ENCODE measurements around the gene MTF1.
A peak's percentile ranks its signal among the peaks of the same experiment; 100 is the strongest.

The MTF1 gene

DNA sequence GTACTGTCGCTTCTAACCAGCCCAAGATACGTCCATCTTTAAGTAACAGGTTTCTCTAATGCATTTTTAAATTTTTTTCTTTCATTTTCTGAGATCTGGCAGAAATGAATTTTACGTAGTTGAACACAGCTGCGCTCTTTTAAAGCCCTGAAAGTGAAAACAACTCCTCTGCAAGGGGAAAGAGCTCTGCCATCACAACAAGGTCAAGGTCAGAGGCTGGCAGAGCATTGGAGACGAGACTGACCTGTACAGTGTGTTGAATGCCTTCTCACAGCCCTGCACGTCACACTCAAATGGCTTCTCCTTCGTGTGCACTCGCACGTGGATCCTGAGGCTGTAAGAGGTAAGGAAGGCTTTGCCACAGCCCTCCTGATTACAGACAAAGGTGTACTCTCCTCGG is 19.7 kb downstream of the MTF1 start:
- no peaks in the 10 kb centered on the region for H3K79me2 ChIP-seq (ENCODE audit: control insufficient read depth, insufficient read depth, low read length, poor library complexity)
- H2BK12ac ChIP-seq (ENCODE audit: low read length), result no peak overlapping the region
- peak overlapping the region; percentile 23 for H3K4me3 ChIP-seq (ENCODE audit: low read depth, low read length)
- H4K12ac ChIP-seq (ENCODE audit: low read depth, low read length), result no peak overlapping the region
- no peaks in the 10 kb centered on the region for H3K9me3 ChIP-seq (ENCODE audit: insufficient read depth, low read depth, low read length)
- H3K4ac ChIP-seq (ENCODE audit: low read depth, low read length), result no peak overlapping the region
- H3K27ac ChIP-seq (ENCODE audit: low read depth, low read length), result no peak overlapping the region
- no peak overlapping the region for H2AK5ac ChIP-seq (ENCODE audit: low read length)
- no peak overlapping the region for H3K23ac ChIP-seq (ENCODE audit: low read length)
- H2AFZ ChIP-seq (ENCODE audit: insufficient read depth, low read length, poor library complexity), result no peak overlapping the region
- WGBS (ENCODE audit: extremely low coverage, insufficient coverage, insufficient read length), result no CpG with 5 or more reads among the region's 10 CpGs
- no peak for DNase-seq
- no peaks in the 10 kb centered on the region for H3K79me1 ChIP-seq (ENCODE audit: low read length)
- H3K4me1 ChIP-seq (ENCODE audit: control insufficient read depth in 1 of 2, insufficient read depth in 2 of 2, low read length in 2 of 2), result no peaks in the 10 kb centered on the region
- no peak overlapping the region for H3K18ac ChIP-seq (ENCODE audit: low read length)
- no peak overlapping the region for H4K91ac ChIP-seq (ENCODE audit: low read depth, low read length)
- no peaks in the 10 kb centered on the region for H3K27me3 ChIP-seq (ENCODE audit: insufficient read depth, low read length)
- no peak overlapping the region for H3K14ac ChIP-seq (ENCODE audit: low read length)
- H4K8ac ChIP-seq (ENCODE audit: low read depth, low read length), result no peak overlapping the region
- H2BK120ac ChIP-seq (ENCODE audit: insufficient read depth, low read length, poor library complexity), result no peak overlapping the region
- peak overlapping the region; percentile 38 for H3K9ac ChIP-seq (ENCODE audit: low read length)
- H3K36me3 ChIP-seq (ENCODE audit: control insufficient read depth in 1 of 2, insufficient read depth in 2 of 2, low read length in 2 of 2), result peaks cover 13 to 29% of the 10 kb centered on the region in 2 experiments
- no peak overlapping the region for H3K4me2 ChIP-seq (ENCODE audit: low read length)
- H2BK5ac ChIP-seq (ENCODE audit: low read depth, low read length, poor library complexity), result no peak overlapping the region

DNA sequence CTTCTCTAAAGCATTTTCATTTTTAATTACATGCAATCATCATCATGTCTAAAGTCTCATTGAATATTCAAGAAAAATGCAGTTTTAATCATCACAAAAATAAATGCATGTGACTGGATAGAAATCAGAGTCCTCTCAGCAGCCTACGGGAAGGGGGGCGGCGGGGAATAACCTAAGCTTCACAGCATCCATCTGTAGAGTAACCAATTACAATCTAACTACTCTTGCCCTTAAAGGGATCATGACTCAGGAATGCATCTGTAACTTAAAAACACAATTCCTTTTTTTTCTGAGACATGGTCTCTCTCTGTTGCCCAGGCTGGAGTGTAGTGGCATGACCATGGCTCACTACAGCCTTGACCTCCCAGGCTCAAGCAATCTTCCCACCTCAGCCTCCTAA is 22.6 kb downstream of the MTF1 start:
- H3K27me3 ChIP-seq (ENCODE audit: insufficient read depth, low read length), result no peaks in the 10 kb centered on the region
- H3K79me1 ChIP-seq (ENCODE audit: low read length), result no peaks in the 10 kb centered on the region
- H3K4me2 ChIP-seq (ENCODE audit: low read length), result no peak overlapping the region
- no peaks in the 10 kb centered on the region for H3K79me2 ChIP-seq (ENCODE audit: control insufficient read depth, insufficient read depth, low read length, poor library complexity)
- H2BK12ac ChIP-seq (ENCODE audit: low read length), result no peak overlapping the region
- no CpG with 5 or more reads among the region's 3 CpGs for WGBS (ENCODE audit: extremely low coverage, insufficient coverage, insufficient read length)
- H3K4ac ChIP-seq (ENCODE audit: low read depth, low read length), result no peak overlapping the region
- no peak overlapping the region for H2BK120ac ChIP-seq (ENCODE audit: insufficient read depth, low read length, poor library complexity)
- H4K91ac ChIP-seq (ENCODE audit: low read depth, low read length), result no peak overlapping the region
- H2AK5ac ChIP-seq (ENCODE audit: low read length), result no peak overlapping the region
- no peaks in the 10 kb centered on the region for H3K9me3 ChIP-seq (ENCODE audit: insufficient read depth, low read depth, low read length)
- H3K4me3 ChIP-seq (ENCODE audit: low read depth, low read length), result no peak overlapping the region
- no peak overlapping the region for H4K8ac ChIP-seq (ENCODE audit: low read depth, low read length)
- H3K9ac ChIP-seq (ENCODE audit: low read length), result no peak overlapping the region
- no peak overlapping the region for H4K12ac ChIP-seq (ENCODE audit: low read depth, low read length)
- no peak for DNase-seq
- H3K27ac ChIP-seq (ENCODE audit: low read depth, low read length), result no peak overlapping the region
- H2AFZ ChIP-seq (ENCODE audit: insufficient read depth, low read length, poor library complexity), result no peak overlapping the region
- no peak overlapping the region for H3K14ac ChIP-seq (ENCODE audit: low read length)
- H3K4me1 ChIP-seq (ENCODE audit: control insufficient read depth in 1 of 2, insufficient read depth in 2 of 2, low read length in 2 of 2), result no peaks in the 10 kb centered on the region
- H3K23ac ChIP-seq (ENCODE audit: low read length), result no peak overlapping the region
- no peak overlapping the region for H3K18ac ChIP-seq (ENCODE audit: low read length)
- no peak overlapping the region for H2BK5ac ChIP-seq (ENCODE audit: low read depth, low read length, poor library complexity)
- H3K36me3 ChIP-seq (ENCODE audit: control insufficient read depth in 1 of 2, insufficient read depth in 2 of 2, low read length in 2 of 2), result peaks cover 16 to 41% of the 10 kb centered on the region in 2 experiments

DNA sequence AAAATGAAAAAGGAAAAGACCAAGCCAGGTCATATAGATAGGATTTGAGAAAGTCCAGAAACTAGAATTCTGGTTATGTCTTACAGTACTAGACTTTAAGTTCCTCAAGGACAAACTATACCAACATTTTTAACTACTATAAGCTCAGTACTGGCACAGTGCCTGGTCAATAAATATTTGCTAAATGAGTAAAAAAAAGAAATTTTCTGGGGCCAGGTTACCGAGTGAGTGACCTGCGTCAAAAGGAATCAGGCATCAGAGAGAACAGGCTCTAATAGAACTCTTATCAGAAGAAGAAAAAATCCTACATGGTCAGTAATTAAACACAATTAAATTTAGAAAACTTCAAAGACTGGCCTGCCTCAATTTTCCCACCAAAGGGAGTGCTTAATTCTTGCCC is 27.6 kb downstream of the MTF1 start:
- Histone ChIP-seq H3K9ac (ENCODE audit: low read length) (no peak overlapping the region), H3K79me1 (ENCODE audit: low read length) (no peaks in the 10 kb centered on the region), H3K4me2 (ENCODE audit: low read length) (no peak overlapping the region), H4K8ac (ENCODE audit: low read depth, low read length) (no peak overlapping the region), H3K27ac (ENCODE audit: low read depth, low read length) (no peak overlapping the region), H4K91ac (ENCODE audit: low read depth, low read length) (no peak overlapping the region), H2BK120ac (ENCODE audit: insufficient read depth, low read length, poor library complexity) (no peak overlapping the region), H4K12ac (ENCODE audit: low read depth, low read length) (no peak overlapping the region), H3K79me2 (ENCODE audit: control insufficient read depth, insufficient read depth, low read length, poor library complexity) (no peaks in the 10 kb centered on the region), H2AK5ac (ENCODE audit: low read length) (no peak overlapping the region), H3K4me3 (ENCODE audit: low read depth, low read length) (no peak overlapping the region), H2AFZ (ENCODE audit: insufficient read depth, low read length, poor library complexity) (no peak overlapping the region), H2BK5ac (ENCODE audit: low read depth, low read length, poor library complexity) (no peak overlapping the region), H3K9me3 (ENCODE audit: insufficient read depth, low read depth, low read length) (no peaks in the 10 kb centered on the region), H3K18ac (ENCODE audit: low read length) (no peak overlapping the region), H3K14ac (ENCODE audit: low read length) (no peak overlapping the region), H3K4ac (ENCODE audit: low read depth, low read length) (no peak overlapping the region), H2BK12ac (ENCODE audit: low read length) (no peak overlapping the region), H3K23ac (ENCODE audit: low read length) (no peak overlapping the region), H3K27me3 (ENCODE audit: insufficient read depth, low read length) (no peaks in the 10 kb centered on the region), H3K4me1 (ENCODE audit: control insufficient read depth in 1 of 2, insufficient read depth in 2 of 2, low read length in 2 of 2) (no peaks in the 10 kb centered on the region), H3K36me3 (ENCODE audit: control insufficient read depth in 1 of 2, insufficient read depth in 2 of 2, low read length in 2 of 2) (peaks cover 7 to 22% of the 10 kb centered on the region in 2 experiments)
- no CpG with 5 or more reads among the region's 2 CpGs for WGBS (ENCODE audit: extremely low coverage, insufficient coverage, insufficient read length)
- no peak for DNase-seq

- WGBS (ENCODE audit: extremely low coverage, insufficient coverage, insufficient read length), result no CpG with 5 or more reads among the region's 4 CpGs
- H3K27me3 ChIP-seq (ENCODE audit: insufficient read depth, low read length), result no peaks in the 10 kb centered on the region
- H4K12ac ChIP-seq (ENCODE audit: low read depth, low read length), result no peak overlapping the region
- no peak overlapping the region for H2BK5ac ChIP-seq (ENCODE audit: low read depth, low read length, poor library complexity)
- no peaks in the 10 kb centered on the region for H3K4me1 ChIP-seq (ENCODE audit: control insufficient read depth in 1 of 2, insufficient read depth in 2 of 2, low read length in 2 of 2)
- H3K36me3 ChIP-seq (ENCODE audit: control insufficient read depth in 1 of 2, insufficient read depth in 2 of 2, low read length in 2 of 2), result peaks cover 7 to 25% of the 10 kb centered on the region in 2 experiments
- H2BK120ac ChIP-seq (ENCODE audit: insufficient read depth, low read length, poor library complexity), result no peak overlapping the region
- H3K27ac ChIP-seq (ENCODE audit: low read depth, low read length), result no peak overlapping the region
- no peak overlapping the region for H3K18ac ChIP-seq (ENCODE audit: low read length)
- H2AK5ac ChIP-seq (ENCODE audit: low read length), result no peak overlapping the region
- H3K9ac ChIP-seq (ENCODE audit: low read length), result peak overlapping the region; percentile 66
- H2AFZ ChIP-seq (ENCODE audit: insufficient read depth, low read length, poor library complexity), result no peak overlapping the region
- H3K4me3 ChIP-seq (ENCODE audit: low read depth, low read length), result no peak overlapping the region
- no peak overlapping the region for H3K4me2 ChIP-seq (ENCODE audit: low read length)
- H4K8ac ChIP-seq (ENCODE audit: low read depth, low read length), result no peak overlapping the region
- H3K79me1 ChIP-seq (ENCODE audit: low read length), result no peaks in the 10 kb centered on the region
- H3K14ac ChIP-seq (ENCODE audit: low read length), result no peak overlapping the region
- no peak overlapping the region for H4K91ac ChIP-seq (ENCODE audit: low read depth, low read length)
- H2BK12ac ChIP-seq (ENCODE audit: low read length), result no peak overlapping the region
- no peak overlapping the region for H3K23ac ChIP-seq (ENCODE audit: low read length)
- no peak for DNase-seq
- no peak overlapping the region for H3K4ac ChIP-seq (ENCODE audit: low read depth, low read length)
- no peaks in the 10 kb centered on the region for H3K9me3 ChIP-seq (ENCODE audit: insufficient read depth, low read depth, low read length)
- H3K79me2 ChIP-seq (ENCODE audit: control insufficient read depth, insufficient read depth, low read length, poor library complexity), result no peaks in the 10 kb centered on the region
Measured at GRCh38 chr1:37831109-37831508, 28.3 kb downstream of the MTF1 start.
